Activated CD4-positive, alpha-beta T cell treated with anti-CD3 and anti-CD28 coated beads, Interleukin-2, amount 50 U/mL, for 1 hour (primary cell): ENCODE measurements around the gene HRC.
A peak's percentile ranks its signal among the peaks of the same experiment; 100 is the strongest.

ENCODE experiments used
- DNase-seq: peaks from one replicate; pipeline ENCODE4 v3.0.0-alpha.2; 2020

Gene HRC

DNA sequence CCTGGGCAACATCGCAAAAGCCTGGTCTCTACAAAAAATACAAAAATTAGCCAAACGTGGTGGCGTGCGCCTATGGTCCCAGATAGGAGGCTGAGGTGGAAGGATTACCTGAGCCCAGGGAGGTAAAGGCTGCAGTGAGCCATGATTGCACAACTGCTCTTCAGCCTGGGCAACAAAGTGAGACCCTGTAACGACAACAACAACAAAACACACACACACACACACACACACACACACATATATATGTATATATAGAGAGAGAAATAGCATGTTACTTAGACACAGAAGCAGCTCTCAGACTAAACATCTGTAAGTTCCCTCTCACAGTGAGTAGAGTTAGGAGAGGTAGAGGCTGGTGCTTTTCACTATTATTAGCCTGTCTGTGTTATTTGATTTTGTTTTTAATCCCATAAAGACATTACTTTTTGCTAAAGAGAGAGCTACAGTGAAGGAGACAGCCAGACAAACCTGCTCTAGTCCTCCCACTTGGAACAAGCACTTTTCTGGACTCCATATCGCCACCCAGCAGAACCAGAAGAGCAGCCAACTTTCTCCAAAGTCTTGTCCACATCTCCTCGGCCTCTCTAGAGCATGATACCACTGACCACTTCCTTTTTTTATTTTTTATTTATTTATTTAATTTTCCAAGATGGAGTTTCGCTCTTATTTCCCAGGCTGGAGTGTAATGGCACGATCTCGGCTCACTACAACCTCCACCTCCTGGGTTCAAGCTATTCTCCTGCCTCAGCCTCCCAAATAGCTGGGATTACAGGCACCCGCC lies 43.8 kb downstream of the HRC start:
- no peak for DNase-seq

DNA sequence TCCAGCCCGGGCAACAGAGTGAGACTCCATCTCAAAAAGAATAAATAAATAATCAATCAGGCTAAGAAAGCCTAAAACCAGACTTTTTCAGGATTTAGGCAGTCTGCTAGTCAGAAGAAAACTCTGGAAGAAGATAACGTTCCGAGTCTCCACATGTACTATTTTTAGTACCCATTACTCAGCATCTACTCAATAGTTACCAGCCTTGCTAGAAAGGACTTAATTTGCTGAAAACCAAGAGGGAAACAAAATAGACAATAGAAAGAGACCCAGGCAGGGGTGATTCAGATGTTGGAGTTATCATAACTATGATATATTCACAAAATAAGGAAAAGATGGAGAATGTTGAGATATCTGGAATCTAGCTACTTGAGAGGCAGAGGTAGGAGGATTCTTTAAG lies 44.6 kb downstream of the HRC start:
- no peak for DNase-seq

DNA sequence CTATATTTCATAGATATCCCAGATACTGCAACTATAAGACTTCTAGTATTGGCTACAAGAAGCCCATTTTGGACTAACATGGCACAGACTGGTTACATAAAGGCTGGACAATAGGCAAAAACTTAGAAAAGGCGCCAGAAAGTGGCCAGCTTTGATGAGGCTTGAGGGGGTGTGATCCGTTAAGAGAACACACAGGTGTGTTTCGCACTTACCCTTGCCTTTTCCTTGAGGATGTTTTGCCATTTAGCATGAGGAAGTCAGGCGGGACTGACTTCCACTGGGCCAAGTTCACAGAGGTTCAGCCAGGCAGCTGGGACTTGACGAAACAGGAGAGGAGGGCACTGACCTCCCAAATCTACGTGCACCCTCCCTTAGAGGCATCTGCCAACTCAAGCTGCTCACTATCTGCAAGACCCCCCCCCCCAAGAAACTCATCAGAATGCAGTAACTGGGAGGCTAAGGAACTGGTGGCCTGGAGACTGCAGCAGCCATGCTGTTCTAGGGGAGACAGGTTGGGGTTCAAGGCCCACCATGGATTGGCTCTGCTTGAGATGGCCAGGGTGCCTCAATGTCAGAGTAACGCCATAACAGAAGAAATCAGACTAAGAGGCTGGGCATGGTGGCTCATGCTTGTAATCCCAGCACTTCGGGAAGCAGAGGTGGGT lies 45.5 kb downstream of the HRC start:
- no peak for DNase-seq

DNA sequence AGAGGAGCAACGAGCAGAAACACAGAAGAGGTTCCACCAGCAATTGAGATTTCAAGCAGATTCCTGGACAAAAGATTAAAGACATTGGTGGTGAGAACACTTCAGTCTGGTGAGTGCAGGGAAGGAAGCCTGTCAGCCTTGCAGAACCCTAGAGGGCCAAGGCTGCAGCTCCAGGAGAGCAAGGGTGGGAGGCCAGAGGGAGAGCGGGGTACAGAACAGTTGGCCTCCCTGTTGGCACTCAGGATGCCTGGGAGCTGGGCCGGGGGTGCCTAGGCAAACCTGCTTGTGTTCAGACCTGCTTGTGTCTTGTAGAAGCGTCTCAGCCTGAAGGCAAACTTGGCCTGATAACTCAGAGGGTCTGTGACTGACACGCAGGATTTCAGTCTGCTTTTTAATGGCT lies 46.1 kb downstream of the HRC start:
- DNase-seq: no peak

DNA sequence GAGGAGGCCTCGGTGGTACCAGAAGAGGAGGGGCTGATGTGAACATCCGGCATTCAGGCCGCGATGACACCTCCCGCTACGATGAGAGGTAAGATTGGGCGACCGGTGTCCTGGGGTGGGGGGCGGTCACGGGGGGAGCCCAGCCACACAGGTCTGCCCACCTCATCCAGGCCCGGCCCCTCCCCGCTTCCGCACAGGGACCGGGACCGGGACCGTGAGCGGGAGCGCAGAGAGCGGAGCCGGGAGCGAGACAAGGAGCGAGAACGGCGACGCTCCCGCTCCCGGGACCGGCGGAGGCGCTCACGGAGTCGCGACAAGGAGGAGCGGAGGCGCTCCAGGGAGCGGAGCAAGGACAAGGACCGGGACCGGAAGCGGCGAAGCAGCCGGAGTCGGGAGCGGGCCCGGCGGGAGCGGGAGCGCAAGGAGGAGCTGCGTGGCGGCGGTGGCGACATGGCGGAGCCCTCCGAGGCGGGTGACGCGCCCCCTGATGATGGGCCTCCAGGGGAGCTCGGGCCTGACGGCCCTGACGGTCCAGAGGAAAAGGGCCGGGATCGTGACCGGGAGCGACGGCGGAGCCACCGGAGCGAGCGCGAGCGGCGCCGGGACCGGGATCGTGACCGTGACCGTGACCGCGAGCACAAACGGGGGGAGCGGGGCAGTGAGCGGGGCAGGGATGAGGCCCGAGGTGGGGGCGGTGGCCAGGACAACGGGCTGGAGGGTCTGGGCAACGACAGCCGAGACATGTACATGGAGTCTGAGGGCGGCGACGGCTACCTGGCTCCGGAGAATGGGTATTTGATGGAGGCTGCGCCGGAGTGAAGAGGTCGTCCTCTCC lies 47.4 kb downstream of the HRC start:
- DNase-seq: no peak

DNA sequence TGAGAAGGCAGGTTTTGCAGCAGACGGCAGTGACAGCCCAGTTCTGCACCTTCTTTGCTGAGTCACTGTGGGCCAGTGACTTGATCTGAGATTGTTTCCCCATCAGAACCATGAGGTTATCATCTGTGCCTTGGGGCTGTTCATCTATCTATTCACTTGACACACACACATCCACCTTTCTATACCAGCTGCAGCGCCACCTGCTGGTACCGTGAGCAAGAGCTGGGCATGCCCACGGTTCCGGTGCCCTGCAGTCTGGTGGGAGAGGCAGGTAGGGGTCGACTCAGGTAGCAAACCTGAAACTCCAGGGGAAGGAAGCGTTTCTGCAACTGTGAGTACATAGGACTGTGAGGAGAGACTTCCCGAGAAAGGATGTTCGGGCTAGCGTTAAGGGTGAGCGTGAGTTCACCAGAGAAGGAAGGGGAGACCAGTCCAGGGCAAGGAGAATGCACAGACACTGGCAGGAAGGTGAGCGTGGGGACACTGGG lies 48.5 kb downstream of the HRC start:
- peak; percentile 70 for DNase-seq

DNA sequence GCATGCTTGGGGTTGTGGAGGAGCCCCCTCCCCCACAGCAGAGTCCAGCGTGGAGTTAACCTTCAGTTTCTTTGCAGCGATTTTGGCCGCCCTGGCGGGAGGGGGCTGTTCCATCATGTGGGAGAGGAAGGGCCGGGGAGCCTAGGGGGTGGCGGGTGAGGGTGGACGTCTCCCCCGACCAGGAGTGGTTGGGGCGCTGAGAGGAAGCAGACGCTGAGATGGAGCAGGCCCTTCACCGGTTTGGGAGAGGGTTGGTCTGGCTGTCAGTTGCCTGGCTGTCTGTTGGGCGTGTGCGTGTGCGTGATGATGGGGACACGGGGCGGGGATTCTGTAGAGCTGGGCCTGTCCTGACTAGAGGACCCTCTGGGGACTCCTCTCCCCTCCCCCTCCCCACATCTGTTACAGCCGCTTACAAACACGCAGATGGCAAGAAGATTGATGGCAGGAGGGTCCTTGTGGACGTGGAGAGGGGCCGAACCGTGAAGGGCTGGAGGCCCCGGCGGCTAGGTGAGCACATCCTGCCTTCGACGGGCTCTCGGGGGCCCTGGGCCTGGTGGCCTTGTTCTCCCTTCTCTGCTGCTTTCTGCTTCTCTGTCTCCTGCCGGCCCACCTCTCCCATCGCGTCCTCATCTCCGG lies 50.8 kb downstream of the HRC start:
- no peak for DNase-seq

DNA sequence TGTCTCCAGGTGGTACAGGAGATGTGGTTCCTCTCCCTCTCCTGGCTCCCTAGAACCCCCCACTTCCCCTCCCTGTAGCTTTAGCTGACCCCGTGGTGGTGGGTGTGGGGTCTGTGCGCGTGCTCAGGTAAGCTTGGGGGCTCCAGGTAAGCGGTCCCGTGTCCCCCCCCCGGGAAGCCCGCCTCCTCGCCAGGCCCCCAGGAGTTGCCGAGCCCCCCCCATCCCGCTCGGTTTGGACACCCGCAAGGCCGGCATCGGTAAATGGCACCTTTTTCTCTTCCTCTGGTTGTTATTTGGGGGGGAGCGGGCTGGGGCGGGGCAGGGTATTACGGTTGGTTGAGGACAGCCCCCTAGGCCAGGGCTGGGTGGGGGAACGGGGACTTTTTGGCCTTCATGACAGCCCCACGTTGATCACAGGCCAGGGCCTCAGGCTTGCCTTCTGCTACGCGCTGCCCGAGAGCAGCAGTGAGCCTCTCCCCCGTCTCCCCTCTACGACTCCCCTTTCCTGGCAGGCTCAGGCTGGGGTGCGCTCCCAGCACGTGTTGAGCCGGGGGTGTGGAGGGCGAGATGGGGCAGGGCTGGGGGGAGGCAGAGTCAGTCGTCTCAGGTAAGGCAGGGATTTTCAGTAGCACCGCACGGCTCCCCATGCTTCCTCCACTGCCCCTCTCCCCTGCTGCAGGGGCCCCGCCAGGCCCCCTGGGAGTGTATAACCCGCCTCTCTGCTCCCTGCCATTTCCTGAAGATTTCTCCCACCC lies 51.7 kb downstream of the HRC start:
- DNase-seq: no peak

DNA sequence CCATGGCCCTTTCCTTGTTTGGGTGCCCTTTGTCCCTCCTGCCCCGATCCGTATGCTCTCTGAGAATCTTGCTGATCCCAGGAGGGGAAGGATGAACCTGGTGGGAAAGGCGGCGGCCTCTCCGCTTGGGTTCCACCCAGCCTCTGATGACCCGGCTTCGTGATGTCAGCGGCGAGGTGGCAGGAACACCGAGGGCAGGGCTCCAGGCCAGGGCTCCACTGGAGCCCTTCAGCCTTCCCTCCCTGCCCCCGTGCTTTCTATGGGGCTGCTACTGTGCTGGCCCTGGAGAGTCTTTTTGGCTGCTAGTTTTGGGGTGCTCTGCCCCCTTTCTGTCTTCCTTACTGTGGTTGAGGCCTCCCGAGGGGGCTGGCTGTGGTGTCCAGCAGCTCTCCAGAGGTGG lies 52.9 kb downstream of the HRC start:
- no peak for DNase-seq
